K562 (cell line): Measurements from ENCODE around the gene TMSB4X. TPM values are rescaled to one million over a fixed set of nuclear protein-coding genes. Genes with fewer than 3 reads are reported as not detected.

Source experiments
- ATAC-seq: fragments of 200-7000 bp; cut with Tn5 transposase; 3 replicates; pipeline ENCODE4 v1.9.1; 2020; ENCODE audit warnings: moderate library complexity
- BruUV-seq: library from RNA; stranded (reverse); fragments of 400-500 nt; replicated peaks from 2 replicates; lab custom pipeline; 2021; lab: Mats Ljungman, UMichigan
- CTCF ChIA-PET: fragments of 300-600 bp; formaldehyde crosslinking; extraction: SDS; loops from one replicate; lab custom pipeline; 2021; ENCODE audit warnings: low intra/inter-chr PET ratio; lab: Yijun Ruan, JAX
- POLR2A ChIA-PET: fragments of 300-600, 350-650 bp; sonication (Branson Sonifier 250); formaldehyde crosslinking; extraction: SDS; loops from one replicate; lab custom pipeline; 2021; ENCODE audit warnings: antibody characterized with exemption, inconsistent platforms; lab: Yijun Ruan, JAX
- DNase-seq, 4 experiments: peaks; one replicate each; pipeline versions ENCODE4 v3.0.0 to v3.0.0-alpha.2; 2011 to 2018; ENCODE audit warnings: low spot score in 3 of 4, mixed read lengths in 3 of 4; ENCODE audit errors: extremely low read depth in 1 of 4
- FAIRE-seq: peaks from 2 replicates; lab custom pipeline; 2011; peaks lifted over from hg19 to GRCh38; lab: Jason Lieb, UNC
- H2AFZ ChIP-seq: 2 replicates; pipeline ENCODE4 v1.6.0; 2011; ENCODE audit warnings: low read depth, low read length, control low read depth, inconsistent platforms
- H3K27ac ChIP-seq: fragments of 200-600 bp; 3 replicates; pipeline ENCODE4 v1.8.0; 2011; ENCODE audit warnings: low read depth, mild to moderate bottlenecking, control low read depth, inconsistent platforms, low read length, moderate library complexity, mixed read lengths; ENCODE audit errors: extremely low read depth
- H3K27me3 ChIP-seq, 2 experiments: fragments of 300-600 bp in 1 of 2; 2 replicates in 1 of 2; 3 replicates in 1 of 2; pipeline versions ENCODE4 v1.6.0 to v1.8.0; 2011; ENCODE audit warnings: inconsistent platforms in 2 of 2, low read length in 2 of 2, mild to moderate bottlenecking in 1 of 2, mixed read lengths in 1 of 2, moderate library complexity in 1 of 2; ENCODE audit not compliant: control insufficient read depth in 2 of 2, insufficient read depth in 2 of 2
- H3K36me3 ChIP-seq: fragments of 300-600 bp; 3 replicates; pipeline ENCODE4 v1.8.0; 2011; ENCODE audit warnings: mild to moderate bottlenecking, low read length, inconsistent platforms; ENCODE audit not compliant: control insufficient read depth, insufficient read depth
- H3K4me1 ChIP-seq, 2 experiments: fragments of 200-600 bp in 1 of 2; replicated peaks in 1 of 2; 2 replicates in 1 of 2; 3 replicates in 1 of 2; pipeline versions ENCODE4 v1.5.1 to v1.8.0; 2011; ENCODE audit warnings: inconsistent platforms in 2 of 2, low read length in 2 of 2, mild to moderate bottlenecking in 1 of 2, mixed read lengths in 1 of 2, moderate library complexity in 1 of 2; ENCODE audit not compliant: control insufficient read depth in 2 of 2, insufficient read depth in 2 of 2
- H3K4me2 ChIP-seq: 2 replicates; pipeline ENCODE4 v1.6.1; 2011; ENCODE audit warnings: low read length, control low read depth, inconsistent platforms, mixed read lengths; ENCODE audit not compliant: insufficient read depth
- H3K4me3 ChIP-seq: fragments of 200-600 bp; sonication (generic), shearing (Covaris generic); 2 replicates; pipeline ENCODE4 v1.5.1; 2016; ENCODE audit warnings: control low read depth, inconsistent platforms
- H3K79me2 ChIP-seq: fragments of 200-600 bp; 3 replicates; pipeline ENCODE4 v1.8.0; 2011; ENCODE audit warnings: low read length, inconsistent platforms; ENCODE audit not compliant: control insufficient read depth, insufficient read depth
- H3K9ac ChIP-seq, 2 experiments: 2 replicates each; pipeline versions ENCODE4 v1.6.0 to v1.6.1; 2011; ENCODE audit warnings: low read depth in 2 of 2, low read length in 2 of 2, control low read depth in 1 of 2, inconsistent platforms in 1 of 2, mild to moderate bottlenecking in 1 of 2, mixed read lengths in 1 of 2; ENCODE audit not compliant: insufficient read depth in 1 of 2
- H3K9me1 ChIP-seq: one replicate; pipeline ENCODE4 v1.6.0; 2011; ENCODE audit warnings: inconsistent platforms, mild to moderate bottlenecking, low read length, moderate library complexity; ENCODE audit not compliant: control insufficient read depth, insufficient read depth
- H3K9me3 ChIP-seq: replicated peaks from 2 replicates; pipeline ENCODE4 v1.5.1; 2011; ENCODE audit warnings: low read depth, low read length, inconsistent platforms; ENCODE audit not compliant: control insufficient read depth, insufficient read depth
- H4K20me1 ChIP-seq: replicated peaks from 2 replicates; pipeline ENCODE4 v1.6.1; 2011; ENCODE audit warnings: low read length, inconsistent platforms, mixed read lengths; ENCODE audit not compliant: control insufficient read depth, insufficient read depth
- CUX1 ChIP-seq: fragments of 200-800 bp; sonication (Bioruptor generic); IDR thresholded peaks from 2 replicates; pipeline ENCODE4 v1.6.1; 2016; ENCODE audit warnings: missing genetic modification characterization, missing compliant biosample characterization
- NCOA1 ChIP-seq: fragments of 450-650 bp; IDR thresholded peaks from 2 replicates; pipeline ENCODE4 v1.6.1; 2016; ENCODE audit warnings: low read depth
- WGBS: fragments of 100-300 bp; shearing (Covaris generic); methylation state at CpG from one replicate; pipeline ENCODE4 v1.1.6; 2016; ENCODE audit warnings: low coverage, mixed read lengths; ENCODE audit not compliant: insufficient coverage; ENCODE audit errors: missing lambda C conversion rate; 5-methylcytosine and 5-hydroxymethylcytosine counted together
- in situ Hi-C: fragments of 300-500 bp; cut with MboI; formaldehyde crosslinking; loops from 4 replicates; pipeline ENCODE4 v1.15.0; 2018; ENCODE audit warnings: inconsistent platforms, mixed read lengths
- intact Hi-C: fragments of 100-400 bp; cut with micrococcal nuclease; formaldehyde crosslinking; loops from 2 replicates; pipeline ENCODE4 v1.14.2; 2022
- polyA plus RNA-seq, 8 experiments: library from polyadenylated mRNA; depleted of rRNA in 4 of 8; stranded (reverse) in 5 of 8; unstranded in 3 of 8; fragments of >200 nt; fragmentation: Nextera tagmentation in 2 of 8; fragmentation: Illumina TruSeq in 1 of 8; extraction: Ambion mirVana in 2 of 8; extraction: Trizol in 1 of 8; gene quantifications; 2 replicates each; pipeline versions ENCODE4 v1.2.1 to v1.2.3, GENCODE V29; 2011 to 2014; ENCODE audit warnings: inconsistent platforms in 1 of 8, missing spikeins in 1 of 8
- total RNA-seq, 7 experiments: library from RNA; depleted of rRNA in 6 of 7; stranded (reverse); fragments of >200 nt in 6 of 7; fragmentation: Illumina TruSeq in 2 of 7; extraction: Trizol in 2 of 7; gene quantifications; 2 replicates each; pipeline versions ENCODE4 v1.2.1 to v1.2.3, GENCODE V29; 2011 to 2021; ENCODE audit warnings: low replicate concordance in 1 of 7

TMSB4X gene
- total and polyA plus RNA-seq, 9 of the 15 experiments (the other 6 are each of a cell fraction or from before 2014, with no cell fraction given) = 1,035 to 2,035 (median 1,529) TPM

GRCh38 chrX:12949205-12949926 is 25.5 kb upstream of the TMSB4X start:
- intact Hi-C loops (no loop called here), in situ Hi-C loops (no loop called here)
- no peak for FAIRE-seq
- H2AFZ ChIP-seq = peak overlapping the region; percentile 94
- H3K27ac ChIP-seq = peak overlapping the region; percentile 83; the same call in 2 of the 3 replicates
- ChIA-PET CTCF (no interaction called here), POLR2A (interaction anchor here (0.7 to 2.6 kb wide), 5 partner anchors 26 to 354 kb away, joined by 3 to 18 read pairs (median 3); partner anchors contain the start of gene TMSB4X)
- H4K20me1 ChIP-seq = no peaks in the 10 kb centered on the region
- H3K36me3 ChIP-seq = no peaks in the 10 kb centered on the region; the same call in 2 of the 3 replicates
- peak overlapping the region in 1 of 2 experiments; percentile 62; a peak in 2 of 4 replicates for H3K9ac ChIP-seq
- WGBS = 48% methylated on average over 5 of the region's 5 CpGs
- ATAC-seq = no peak
- no TSS peak for BruUV-seq
- peaks cover 5 to 55% of the 10 kb centered on the region in 2 experiments; a peak in 4 of 5 replicates for H3K4me1 ChIP-seq
- no peak for TF ChIP-seq NCOA1
- TF ChIP-seq CUX1 (CRISPR knock-in tag) = 0 out of 2 replicates have a peak, but pooled peaks have one; percentile 5
- peak overlapping the region; percentile 76; the same call in 1 of the 2 replicates for H3K4me2 ChIP-seq
- DNase-seq = no peak
- H3K9me3 ChIP-seq = no peaks in the 10 kb centered on the region
- H3K79me2 ChIP-seq = no peaks in the 10 kb centered on the region; the same call in 2 of the 3 replicates
- H3K27me3 ChIP-seq = no peaks in the 10 kb centered on the region
- H3K4me3 ChIP-seq = no peak overlapping the region
- H3K9me1 ChIP-seq = no peaks in the 10 kb centered on the region
